SK-N-SH treated with all-trans-retinoic acid at 6 μM for 48 hours (cell line): ENCODE data around the gene MAN1A2.

ENCODE experiments used
- ATAC-seq: fragments of 200-7000 bp; cut with Tn5 transposase; 3 replicates; pipeline ENCODE4 v1.9.1; 2020; ENCODE audit warnings: mild to moderate bottlenecking, moderate library complexity
- ARNTL ChIP-seq: fragments of 450-650 bp; formaldehyde crosslinking; IDR thresholded peaks from 2 replicates; pipeline ENCODE4 v1.5.0; 2020; ENCODE audit warnings: low read depth, mild to moderate bottlenecking, moderate library complexity, borderline replicate concordance
- BACH2 ChIP-seq: fragments of 250-450 bp; sonication (Bioruptor Pico); IDR thresholded peaks from 2 replicates; pipeline ENCODE4 v1.9.0; 2021; ENCODE audit warnings: mild to moderate bottlenecking, borderline replicate concordance
- CSDC2 ChIP-seq: fragments of 250-450 bp; sonication (Bioruptor Pico); IDR thresholded peaks from 2 replicates; pipeline ENCODE4 v1.5.0; 2020; ENCODE audit warnings: mild to moderate bottlenecking, moderate library complexity
- ESRRG ChIP-seq: fragments of 250-450 bp; sonication (Bioruptor Pico); IDR thresholded peaks from 2 replicates; pipeline ENCODE4 v1.6.1; 2021; ENCODE audit warnings: mild to moderate bottlenecking
- GLIS3 ChIP-seq: fragments of 250-450 bp; sonication (Bioruptor Pico); IDR thresholded peaks from 2 replicates; pipeline ENCODE4 v1.5.0; 2020; ENCODE audit warnings: mild to moderate bottlenecking, moderate library complexity
- ISL1 ChIP-seq: fragments of 250-450 bp; sonication (Bioruptor Pico); IDR thresholded peaks from 2 replicates; pipeline ENCODE4 v2.1.2; 2022; ENCODE audit warnings: mild to moderate bottlenecking, moderate library complexity
- OSR1 ChIP-seq: fragments of 250-450 bp; sonication (Bioruptor Pico); IDR thresholded peaks from 2 replicates; pipeline ENCODE4 v1.8.0; 2022; ENCODE audit warnings: moderate library complexity, mild to moderate bottlenecking, inconsistent platforms
- PPARA ChIP-seq: fragments of 250-450 bp; sonication (Bioruptor Pico); IDR thresholded peaks from 2 replicates; pipeline ENCODE4 v1.5.0; 2020; ENCODE audit warnings: mild to moderate bottlenecking, borderline replicate concordance
- RARB ChIP-seq: fragments of 250-450 bp; sonication (Bioruptor Pico); IDR thresholded peaks from 2 replicates; pipeline ENCODE4 v1.8.0; 2021; ENCODE audit warnings: mild to moderate bottlenecking, moderate library complexity
- SNAI2 ChIP-seq: fragments of 250-450 bp; sonication (Bioruptor Pico); IDR thresholded peaks from 2 replicates; pipeline ENCODE4 v1.5.0; 2020; ENCODE audit warnings: mild to moderate bottlenecking, moderate library complexity
- TOX ChIP-seq: fragments of 250-450 bp; sonication (Bioruptor Pico); IDR thresholded peaks from 2 replicates; pipeline ENCODE4 v1.8.0; 2021; ENCODE audit warnings: mild to moderate bottlenecking, moderate library complexity, borderline replicate concordance
- ZC3H10 ChIP-seq: fragments of 250-450 bp; sonication (Bioruptor Pico); IDR thresholded peaks from 2 replicates; pipeline ENCODE4 v1.5.1; 2021; ENCODE audit warnings: mild to moderate bottlenecking, moderate library complexity
- ZFP30 ChIP-seq: fragments of 450-650 bp; formaldehyde crosslinking; IDR thresholded peaks from 2 replicates; pipeline ENCODE4 v1.5.0; 2022; ENCODE audit warnings: mild to moderate bottlenecking, moderate library complexity
- ZNF565 ChIP-seq: fragments of 450-650 bp; formaldehyde crosslinking; conservative IDR thresholded peaks from 2 replicates; pipeline ENCODE4 v1.5.0; 2020; ENCODE audit warnings: low read depth, mild to moderate bottlenecking, moderate library complexity
- ZNF70 ChIP-seq: fragments of 450-650 bp; formaldehyde crosslinking; IDR thresholded peaks from 2 replicates; pipeline ENCODE4 v1.5.0; 2020; ENCODE audit warnings: mild to moderate bottlenecking, moderate library complexity
- ZNF8 ChIP-seq: fragments of 450-650 bp; formaldehyde crosslinking; IDR thresholded peaks from 2 replicates; pipeline ENCODE4 v1.5.0; 2020; ENCODE audit warnings: mild to moderate bottlenecking, moderate library complexity
- TF ChIP-seq, protein P1 (sequence below): fragments of 250-450 bp; sonication (Bioruptor Pico); IDR thresholded peaks from 2 replicates; pipeline ENCODE4 v1.5.1; 2021; ENCODE audit warnings: mild to moderate bottlenecking, moderate library complexity
- TF ChIP-seq, protein P2 (sequence below): fragments of 250-450 bp; sonication (Bioruptor Pico); IDR thresholded peaks from 2 replicates; pipeline ENCODE4 v1.8.0; 2020; ENCODE audit warnings: mild to moderate bottlenecking, moderate library complexity, borderline replicate concordance
- TF ChIP-seq, protein P3 (sequence below): fragments of 250-450 bp; sonication (Bioruptor Pico); IDR thresholded peaks from 2 replicates; pipeline ENCODE4 v1.5.1; 2020; ENCODE audit warnings: low read depth, mild to moderate bottlenecking, moderate library complexity
- TF ChIP-seq, protein P4 (sequence below): fragments of 250-450 bp; sonication (Bioruptor Pico); IDR thresholded peaks from 2 replicates; pipeline ENCODE4 v1.8.0; 2021; ENCODE audit warnings: low read depth, mild to moderate bottlenecking, moderate library complexity, borderline replicate concordance

Gene MAN1A2

DNA sequence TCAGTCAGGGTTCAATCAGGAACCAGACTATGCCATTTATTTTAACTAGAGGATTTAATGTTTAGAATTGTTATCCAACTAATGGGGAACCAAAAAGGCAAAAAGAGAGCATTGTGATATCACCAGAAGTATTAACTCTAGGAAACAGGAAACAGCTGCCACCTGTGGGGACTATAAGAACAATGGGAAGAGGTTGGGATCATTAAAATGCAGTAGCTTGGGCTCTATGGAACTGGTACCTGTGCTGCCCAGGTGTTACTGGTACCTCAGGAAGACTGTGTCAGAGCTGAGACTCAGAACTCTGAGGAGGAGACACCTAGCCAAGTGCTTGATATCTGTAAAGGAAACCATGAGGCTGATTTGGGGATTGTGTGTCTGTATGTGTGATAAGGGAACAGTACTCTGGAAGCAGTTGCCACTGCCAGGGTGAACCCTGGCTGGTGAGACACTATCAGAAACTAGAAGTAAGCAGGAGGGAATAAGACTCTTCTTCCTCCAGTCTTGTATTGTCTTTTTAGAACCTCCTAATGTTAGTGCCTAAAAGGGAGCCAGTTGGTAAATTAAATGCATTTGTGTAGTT lies 49.4 kb downstream of the MAN1A2 start:
- TF ChIP-seq ZNF70 (CRISPR knock-in tag) = no peak
- no peak for TF ChIP-seq ARNTL (CRISPR knock-in tag)
- TF ChIP-seq, protein P1, sequence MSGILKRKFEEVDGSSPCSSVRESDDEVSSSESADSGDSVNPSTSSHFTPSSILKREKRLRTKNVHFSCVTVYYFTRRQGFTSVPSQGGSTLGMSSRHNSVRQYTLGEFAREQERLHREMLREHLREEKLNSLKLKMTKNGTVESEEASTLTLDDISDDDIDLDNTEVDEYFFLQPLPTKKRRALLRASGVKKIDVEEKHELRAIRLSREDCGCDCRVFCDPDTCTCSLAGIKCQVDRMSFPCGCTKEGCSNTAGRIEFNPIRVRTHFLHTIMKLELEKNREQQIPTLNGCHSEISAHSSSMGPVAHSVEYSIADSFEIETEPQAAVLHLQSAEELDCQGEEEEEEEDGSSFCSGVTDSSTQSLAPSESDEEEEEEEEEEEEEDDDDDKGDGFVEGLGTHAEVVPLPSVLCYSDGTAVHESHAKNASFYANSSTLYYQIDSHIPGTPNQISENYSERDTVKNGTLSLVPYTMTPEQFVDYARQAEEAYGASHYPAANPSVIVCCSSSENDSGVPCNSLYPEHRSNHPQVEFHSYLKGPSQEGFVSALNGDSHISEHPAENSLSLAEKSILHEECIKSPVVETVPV = no peak
- TF ChIP-seq, protein P2, sequence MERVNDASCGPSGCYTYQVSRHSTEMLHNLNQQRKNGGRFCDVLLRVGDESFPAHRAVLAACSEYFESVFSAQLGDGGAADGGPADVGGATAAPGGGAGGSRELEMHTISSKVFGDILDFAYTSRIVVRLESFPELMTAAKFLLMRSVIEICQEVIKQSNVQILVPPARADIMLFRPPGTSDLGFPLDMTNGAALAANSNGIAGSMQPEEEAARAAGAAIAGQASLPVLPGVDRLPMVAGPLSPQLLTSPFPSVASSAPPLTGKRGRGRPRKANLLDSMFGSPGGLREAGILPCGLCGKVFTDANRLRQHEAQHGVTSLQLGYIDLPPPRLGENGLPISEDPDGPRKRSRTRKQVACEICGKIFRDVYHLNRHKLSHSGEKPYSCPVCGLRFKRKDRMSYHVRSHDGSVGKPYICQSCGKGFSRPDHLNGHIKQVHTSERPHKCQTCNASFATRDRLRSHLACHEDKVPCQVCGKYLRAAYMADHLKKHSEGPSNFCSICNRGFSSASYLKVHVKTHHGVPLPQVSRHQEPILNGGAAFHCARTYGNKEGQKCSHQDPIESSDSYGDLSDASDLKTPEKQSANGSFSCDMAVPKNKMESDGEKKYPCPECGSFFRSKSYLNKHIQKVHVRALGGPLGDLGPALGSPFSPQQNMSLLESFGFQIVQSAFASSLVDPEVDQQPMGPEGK (CRISPR knock-in tag) = no peak
- no peak for TF ChIP-seq ESRRG (CRISPR knock-in tag)
- TF ChIP-seq PPARA (CRISPR knock-in tag) = no peak
- TF ChIP-seq, protein P3, sequence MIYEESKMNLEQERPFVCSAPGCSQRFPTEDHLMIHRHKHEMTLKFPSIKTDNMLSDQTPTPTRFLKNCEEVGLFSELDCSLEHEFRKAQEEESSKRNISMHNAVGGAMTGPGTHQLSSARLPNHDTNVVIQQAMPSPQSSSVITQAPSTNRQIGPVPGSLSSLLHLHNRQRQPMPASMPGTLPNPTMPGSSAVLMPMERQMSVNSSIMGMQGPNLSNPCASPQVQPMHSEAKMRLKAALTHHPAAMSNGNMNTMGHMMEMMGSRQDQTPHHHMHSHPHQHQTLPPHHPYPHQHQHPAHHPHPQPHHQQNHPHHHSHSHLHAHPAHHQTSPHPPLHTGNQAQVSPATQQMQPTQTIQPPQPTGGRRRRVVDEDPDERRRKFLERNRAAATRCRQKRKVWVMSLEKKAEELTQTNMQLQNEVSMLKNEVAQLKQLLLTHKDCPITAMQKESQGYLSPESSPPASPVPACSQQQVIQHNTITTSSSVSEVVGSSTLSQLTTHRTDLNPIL (CRISPR knock-in tag) = no peak
- TF ChIP-seq GLIS3 = no peak
- no peak for TF ChIP-seq ZNF565 (CRISPR knock-in tag)
- no peak for TF ChIP-seq RARB (CRISPR knock-in tag)
- TF ChIP-seq, protein P4, sequence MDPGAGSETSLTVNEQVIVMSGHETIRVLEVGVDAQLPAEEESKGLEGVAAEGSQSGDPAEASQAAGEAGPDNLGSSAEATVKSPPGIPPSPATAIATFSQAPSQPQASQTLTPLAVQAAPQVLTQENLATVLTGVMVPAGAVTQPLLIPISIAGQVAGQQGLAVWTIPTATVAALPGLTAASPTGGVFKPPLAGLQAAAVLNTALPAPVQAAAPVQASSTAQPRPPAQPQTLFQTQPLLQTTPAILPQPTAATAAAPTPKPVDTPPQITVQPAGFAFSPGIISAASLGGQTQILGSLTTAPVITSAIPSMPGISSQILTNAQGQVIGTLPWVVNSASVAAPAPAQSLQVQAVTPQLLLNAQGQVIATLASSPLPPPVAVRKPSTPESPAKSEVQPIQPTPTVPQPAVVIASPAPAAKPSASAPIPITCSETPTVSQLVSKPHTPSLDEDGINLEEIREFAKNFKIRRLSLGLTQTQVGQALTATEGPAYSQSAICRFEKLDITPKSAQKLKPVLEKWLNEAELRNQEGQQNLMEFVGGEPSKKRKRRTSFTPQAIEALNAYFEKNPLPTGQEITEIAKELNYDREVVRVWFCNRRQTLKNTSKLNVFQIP (CRISPR knock-in tag) = no peak
- no peak for TF ChIP-seq TOX
- TF ChIP-seq SNAI2 (CRISPR knock-in tag) = no peak
- no peak for TF ChIP-seq OSR1 (CRISPR knock-in tag)
- TF ChIP-seq BACH2 = no peak
- no peak for ATAC-seq

DNA sequence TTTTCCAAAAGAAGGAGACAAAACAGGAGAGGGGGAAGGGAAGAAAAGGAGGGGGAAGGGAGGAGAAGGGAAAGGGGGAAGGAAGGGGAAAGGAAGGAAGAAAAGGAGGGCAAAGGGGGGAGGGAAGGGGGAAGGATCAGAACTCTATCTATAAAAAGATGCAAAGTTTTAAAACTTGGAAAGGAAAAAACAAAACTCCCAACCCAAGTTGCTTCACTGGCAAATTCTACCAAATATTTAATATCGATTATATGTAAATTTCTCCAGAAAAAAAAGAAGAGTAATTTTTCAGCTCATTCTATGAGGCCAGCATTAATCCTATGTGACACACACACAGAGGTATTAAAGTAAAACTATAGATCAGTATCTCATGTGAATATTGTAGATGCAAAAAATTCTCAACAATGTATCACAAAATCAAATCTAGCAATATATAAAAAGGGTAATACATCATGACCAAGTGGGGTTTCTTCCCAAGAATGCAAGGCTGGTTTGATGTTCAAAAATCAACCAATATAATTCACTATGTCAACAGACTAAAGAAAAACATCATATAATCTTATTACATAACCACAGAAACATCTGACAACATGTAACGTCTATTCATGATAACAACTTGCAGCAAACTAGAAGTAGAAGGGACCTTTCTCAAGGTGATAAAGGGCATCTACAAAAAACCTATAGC lies 57.9 kb downstream of the MAN1A2 start:
- ATAC-seq = no peak
- TF ChIP-seq ESRRG (CRISPR knock-in tag) = no peak
- TF ChIP-seq SNAI2 (CRISPR knock-in tag) = no peak
- TF ChIP-seq ZNF70 (CRISPR knock-in tag) = no peak
- no peak for TF ChIP-seq OSR1 (CRISPR knock-in tag)
- no peak for TF ChIP-seq ZC3H10 (CRISPR knock-in tag)
- TF ChIP-seq ZNF565 (CRISPR knock-in tag) = no peak
- TF ChIP-seq TOX = no peak
- no peak for TF ChIP-seq GLIS3
- TF ChIP-seq PPARA (CRISPR knock-in tag) = no peak
- TF ChIP-seq CSDC2 = no peak
- no peak for TF ChIP-seq ARNTL (CRISPR knock-in tag)
- no peak for TF ChIP-seq BACH2
- no peak for TF ChIP-seq ZNF8

DNA sequence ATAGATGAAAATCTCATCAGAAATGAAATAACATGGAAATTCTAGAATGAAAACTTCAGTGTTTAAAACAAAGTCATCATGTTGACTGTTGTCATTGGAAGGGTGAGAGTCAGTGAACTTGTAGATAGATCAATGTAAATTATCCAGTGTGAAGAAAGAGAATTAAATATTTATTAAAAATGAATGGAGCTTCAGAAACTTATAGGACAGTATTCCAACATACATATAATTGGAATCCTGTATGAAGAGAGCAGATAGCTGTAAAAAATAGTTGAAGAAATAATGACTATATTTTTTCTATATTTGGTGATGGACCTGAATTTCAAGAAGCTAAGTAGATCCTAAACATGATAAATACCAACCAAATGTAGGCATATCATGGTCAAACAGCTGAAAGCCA lies 60.0 kb downstream of the MAN1A2 start:
- no peak for ATAC-seq
- TF ChIP-seq, protein P2 (CRISPR knock-in tag) = no peak
- TF ChIP-seq ZC3H10 (CRISPR knock-in tag) = no peak
- no peak for TF ChIP-seq SNAI2 (CRISPR knock-in tag)
- no peak for TF ChIP-seq ARNTL (CRISPR knock-in tag)

DNA sequence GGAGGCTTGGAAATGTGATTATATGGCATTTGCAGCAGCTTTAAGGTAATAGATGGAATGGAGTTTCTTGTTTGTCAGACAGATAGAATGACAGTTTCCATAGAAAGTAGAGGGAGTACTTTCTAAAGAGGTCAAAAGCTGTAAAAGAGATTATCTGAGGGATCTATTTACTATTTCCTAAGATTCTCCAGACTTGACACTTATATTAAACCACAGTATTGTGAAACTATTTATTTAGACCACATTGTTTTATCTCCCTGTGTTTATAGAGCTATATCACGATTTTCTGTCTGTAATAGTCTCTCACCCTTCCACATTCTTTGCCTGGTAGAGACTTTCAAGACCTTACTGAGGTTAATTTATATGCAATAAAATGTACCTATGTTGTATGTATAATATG lies 66.7 kb downstream of the MAN1A2 start:
- TF ChIP-seq TOX = no peak
- TF ChIP-seq SNAI2 (CRISPR knock-in tag) = no peak
- TF ChIP-seq ESRRG (CRISPR knock-in tag) = no peak
- TF ChIP-seq ZNF70 (CRISPR knock-in tag) = no peak
- TF ChIP-seq ZFP30 (CRISPR knock-in tag) = no peak
- TF ChIP-seq, protein P3 (CRISPR knock-in tag) = no peak
- no peak for TF ChIP-seq ISL1 (CRISPR knock-in tag)
- TF ChIP-seq, protein P4 (CRISPR knock-in tag) = no peak
- TF ChIP-seq, protein P2 (CRISPR knock-in tag) = no peak
- no peak for TF ChIP-seq BACH2
- ATAC-seq = no peak
